CD4-positive, CD25-positive, alpha-beta regulatory T cell (primary cell): Measurements from ENCODE around the gene ALDH8A1. TPM values are rescaled to one million over a fixed set of nuclear protein-coding genes. Genes with fewer than 3 reads are reported as not detected.
"Not testable (repeated sequence)": the region's sequence is repeated elsewhere in the genome, so short reads cannot be mapped to it uniquely, and the experiment has no call there.

Experiments used
- ATAC-seq, 2 donors: fragments of 150-1000 bp; cut with Tn5 transposase; one replicate each; pipeline ENCODE4 v1.10.0; 2021; ENCODE audit warnings: low read depth in 2 of 2, moderate number of reproducible peaks in 2 of 2, moderate library complexity in 1 of 2
- DNase-seq, 3 donors: peaks; one replicate each; pipeline versions ENCODE4 v3.0.0 to v3.0.0-alpha.2; 2012 to 2022; ENCODE audit warnings: mixed read lengths in 1 of 3
- H3K27ac ChIP-seq: one replicate; pipeline ENCODE4 v1.7.0; 2013; ENCODE audit warnings: mild to moderate bottlenecking, low read length; ENCODE audit not compliant: insufficient read depth, poor library complexity, severe bottlenecking
- H3K27me3 ChIP-seq: one replicate; pipeline ENCODE4 v1.7.0; 2013; ENCODE audit warnings: low read length; ENCODE audit not compliant: control insufficient read depth, insufficient read depth
- H3K36me3 ChIP-seq: one replicate; pipeline ENCODE4 v1.7.0; 2013; ENCODE audit warnings: mild to moderate bottlenecking, low read length, moderate library complexity; ENCODE audit not compliant: control insufficient read depth, insufficient read depth
- H3K4me1 ChIP-seq: 2 replicates; pipeline ENCODE4 v1.7.0; 2013; ENCODE audit warnings: mild to moderate bottlenecking, low read length; ENCODE audit not compliant: insufficient read depth, control insufficient read depth, poor library complexity, severe bottlenecking
- H3K4me3 ChIP-seq: one replicate; pipeline ENCODE4 v1.7.0; 2013; ENCODE audit warnings: low read depth, mild to moderate bottlenecking, low read length, moderate library complexity
- H3K9me3 ChIP-seq, 2 experiments: 1 replicate in 1 of 2; 2 replicates in 1 of 2; pipeline ENCODE4 v1.7.0; 2013; ENCODE audit warnings: low read length in 2 of 2, mild to moderate bottlenecking in 1 of 2, moderate library complexity in 1 of 2; ENCODE audit not compliant: control insufficient read depth in 2 of 2
- H3K27ac Mint-ChIP-seq, 3 donors: one replicate each; pipeline ENCODE4 v1.8.0; 2020 to 2022; ENCODE audit warnings: mild to moderate bottlenecking in 3 of 3, mixed read lengths in 3 of 3, moderate library complexity in 2 of 3
- H3K27me3 Mint-ChIP-seq: one replicate; pipeline ENCODE4 v1.8.0; 2022; ENCODE audit warnings: mild to moderate bottlenecking, mixed read lengths
- H3K36me3 Mint-ChIP-seq: one replicate; pipeline ENCODE4 v1.8.0; 2020; ENCODE audit warnings: mixed read lengths
- H3K4me1 Mint-ChIP-seq, 4 donors: one replicate each; pipeline ENCODE4 v1.8.0; 2020 to 2022; ENCODE audit warnings: mixed read lengths in 4 of 4, mild to moderate bottlenecking in 1 of 4
- H3K4me3 Mint-ChIP-seq, 4 donors: one replicate each; pipeline ENCODE4 v1.8.0; 2020 to 2022; ENCODE audit warnings: mild to moderate bottlenecking in 4 of 4, mixed read lengths in 4 of 4, moderate library complexity in 3 of 4
- H3K9me3 Mint-ChIP-seq, 7 donors: one replicate each; pipeline ENCODE4 v1.8.0; 2020 to 2022; ENCODE audit warnings: mixed read lengths in 7 of 7, mild to moderate bottlenecking in 3 of 7, moderate library complexity in 2 of 7
- polyA plus RNA-seq, 4 donors: library from polyadenylated mRNA; unstranded; fragments of 300-500 nt; fragmentation: Illumina TruSeq; gene quantifications; one replicate each; pipeline ENCODE4 v1.2.3, GENCODE V29; 2021
- total RNA-seq: library from RNA; stranded (reverse); gene quantifications from one replicate; pipeline ENCODE4 v1.2.3, GENCODE V29; 2022

The ALDH8A1 gene
- total and polyA plus RNA-seq, 5 donors from 2014 or later: 0.39 to 4.4 TPM; not detected in 3

DNA sequence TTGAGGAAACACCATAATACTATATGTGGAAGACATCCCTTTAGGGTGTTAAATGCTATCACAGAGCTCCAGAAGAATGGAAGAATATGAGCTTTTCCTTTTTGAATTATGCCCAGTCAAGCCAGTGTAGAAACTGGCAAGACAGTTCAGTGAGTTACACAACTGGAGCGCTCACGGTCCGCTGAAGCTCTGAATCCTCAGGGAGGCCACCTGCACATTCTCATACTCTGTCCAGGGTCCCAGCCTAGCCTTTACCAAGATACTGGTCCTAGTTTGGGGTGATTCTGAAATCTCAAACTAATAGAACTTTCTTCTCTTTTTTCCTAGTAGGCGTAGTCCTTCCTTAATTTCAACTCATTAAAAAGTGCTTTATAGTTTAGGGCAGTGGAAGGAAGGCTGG, 51.3 kb downstream of the ALDH8A1 start:
- DNase-seq: no peak
- no peak for ATAC-seq

DNA sequence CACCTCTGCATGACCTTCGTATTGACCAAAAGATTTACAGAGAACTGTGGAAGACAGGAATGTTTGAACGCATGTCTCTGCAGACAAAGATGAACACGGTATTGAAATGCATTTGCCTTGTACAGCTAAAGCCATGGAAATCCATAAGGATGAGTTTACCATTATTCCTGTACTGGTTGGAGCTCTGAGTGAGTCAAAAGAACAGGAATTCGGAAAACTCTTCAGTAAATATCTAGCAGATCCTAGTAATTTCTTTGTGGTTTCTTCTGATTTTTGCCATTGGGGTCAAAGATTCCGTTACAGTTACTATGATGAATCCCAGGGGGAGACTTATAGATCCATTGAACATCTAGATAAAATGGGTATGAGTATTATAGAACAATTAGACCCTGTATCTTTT, 51.7 kb downstream of the ALDH8A1 start:
- DNase-seq, H3K4me1 ChIP-seq, H3K9me3 Mint-ChIP-seq, H3K4me3 Mint-ChIP-seq, H3K4me1 Mint-ChIP-seq, ATAC-seq, H3K27ac ChIP-seq, H3K27ac Mint-ChIP-seq, H3K36me3 Mint-ChIP-seq, H3K27me3 ChIP-seq, H3K36me3 ChIP-seq, H3K4me3 ChIP-seq, H3K9me3 ChIP-seq: not testable (repeated sequence)
- H3K27me3 Mint-ChIP-seq: peaks cover 15% of the 10 kb centered on the region

More for the DNA sequence above, 51.3 kb downstream of the ALDH8A1 start:
- no peak overlapping the region for H3K4me3 Mint-ChIP-seq
- Histone ChIP-seq H3K9me3 (no peaks in the 10 kb centered on the region), H3K27ac (no peak overlapping the region), H3K4me3 (no peak overlapping the region), H3K36me3 (no peaks in the 10 kb centered on the region), H3K27me3 (peaks cover 6% of the 10 kb centered on the region), H3K4me1 (no peaks in the 10 kb centered on the region)
- no peaks in the 10 kb centered on the region for H3K4me1 Mint-ChIP-seq
- H3K9me3 Mint-ChIP-seq: no peaks in the 10 kb centered on the region
- H3K27ac Mint-ChIP-seq: no peak overlapping the region
- H3K27me3 Mint-ChIP-seq: peaks cover 15% of the 10 kb centered on the region
- H3K36me3 Mint-ChIP-seq: no peaks in the 10 kb centered on the region

DNA sequence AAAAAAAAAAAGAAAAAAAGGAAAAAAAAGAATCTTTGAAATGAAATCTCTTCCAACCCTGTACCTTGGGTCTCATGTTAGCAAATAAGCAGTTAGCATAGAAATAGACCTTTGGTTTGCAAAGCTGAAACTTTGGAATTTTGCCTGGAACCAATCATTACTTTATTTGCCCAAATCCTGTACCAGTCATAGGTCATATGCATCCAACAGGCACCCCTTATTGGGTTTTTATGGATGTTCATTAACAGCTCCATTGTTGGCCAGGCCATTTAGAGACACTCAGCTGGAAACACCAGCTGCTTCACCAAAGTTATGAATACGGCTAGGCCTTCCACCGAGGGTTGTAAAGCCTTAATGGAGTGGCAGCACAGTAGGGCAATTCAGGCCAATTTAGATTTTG, 53.0 kb downstream of the ALDH8A1 start:
- H3K4me3 ChIP-seq: no peak overlapping the region
- Mint-ChIP-seq H3K4me1 (no peaks in the 10 kb centered on the region), H3K4me3 (no peak overlapping the region), H3K9me3 (peaks cover 0 to 7% (median 3%) of the 10 kb centered on the region in 7 donors), H3K27me3 (peaks cover 12% of the 10 kb centered on the region), H3K27ac (no peak overlapping the region), H3K36me3 (no peaks in the 10 kb centered on the region)
- H3K27ac ChIP-seq: no peak overlapping the region
- peaks cover 6% of the 10 kb centered on the region for H3K27me3 ChIP-seq
- no peak for ATAC-seq
- no peaks in the 10 kb centered on the region for H3K36me3 ChIP-seq
- no peaks in the 10 kb centered on the region for H3K9me3 ChIP-seq
- no peaks in the 10 kb centered on the region for H3K4me1 ChIP-seq
- no peak for DNase-seq

DNA sequence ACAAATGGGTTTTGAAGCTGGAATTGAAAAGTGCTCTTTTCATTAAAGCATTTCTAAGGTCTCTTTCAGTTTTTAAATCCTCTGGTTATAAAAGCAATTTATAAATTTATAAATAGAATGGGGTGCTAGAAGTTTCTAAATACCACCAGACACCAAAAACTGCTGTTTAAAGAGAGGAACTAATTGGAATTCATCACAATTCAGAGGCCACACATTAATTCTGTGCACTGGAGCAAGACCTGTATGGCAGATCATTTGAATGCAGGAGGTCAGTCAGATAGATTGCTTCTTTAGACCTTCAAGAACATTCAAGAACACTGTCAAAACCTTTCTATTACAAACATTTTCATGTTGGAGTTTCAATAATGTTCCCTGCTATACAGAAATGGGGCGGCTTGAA, 55.1 kb downstream of the ALDH8A1 start:
- H3K27ac ChIP-seq: no peak overlapping the region
- no peaks in the 10 kb centered on the region for H3K9me3 ChIP-seq
- H3K4me1 Mint-ChIP-seq: no peaks in the 10 kb centered on the region
- H3K4me3 ChIP-seq: no peak overlapping the region
- H3K27me3 Mint-ChIP-seq: peaks cover 14% of the 10 kb centered on the region
- H3K4me1 ChIP-seq: no peaks in the 10 kb centered on the region
- DNase-seq: no peak
- H3K9me3 Mint-ChIP-seq: peaks cover 0 to 7% (median 3%) of the 10 kb centered on the region in 7 donors
- H3K27ac Mint-ChIP-seq: no peak overlapping the region
- H3K36me3 ChIP-seq: no peaks in the 10 kb centered on the region
- H3K36me3 Mint-ChIP-seq: no peaks in the 10 kb centered on the region
- H3K4me3 Mint-ChIP-seq: no peak overlapping the region
- peaks cover 6% of the 10 kb centered on the region for H3K27me3 ChIP-seq
- ATAC-seq: no peak

GRCh38 chr6:134892362-134892761, 57.5 kb downstream of the ALDH8A1 start:
- no peaks in the 10 kb centered on the region for H3K36me3 Mint-ChIP-seq
- Histone ChIP-seq H3K4me1 (no peaks in the 10 kb centered on the region), H3K27ac (no peak overlapping the region), H3K36me3 (no peaks in the 10 kb centered on the region), H3K4me3 (no peak overlapping the region), H3K27me3 (peaks cover 6% of the 10 kb centered on the region), H3K9me3 (no peaks in the 10 kb centered on the region)
- no peak overlapping the region for H3K4me3 Mint-ChIP-seq
- no peak overlapping the region for H3K27ac Mint-ChIP-seq
- H3K27me3 Mint-ChIP-seq: peaks cover 19% of the 10 kb centered on the region
- ATAC-seq (no peak), DNase-seq (no peak)
- H3K9me3 Mint-ChIP-seq: peaks cover 0 to 7% (median 3%) of the 10 kb centered on the region in 7 donors
- H3K4me1 Mint-ChIP-seq: no peaks in the 10 kb centered on the region

- H3K4me1 Mint-ChIP-seq: no peaks in the 10 kb centered on the region
- peaks cover 0 to 7% (median 3%) of the 10 kb centered on the region in 7 donors for H3K9me3 Mint-ChIP-seq
- Histone ChIP-seq H3K4me1 (no peaks in the 10 kb centered on the region), H3K27me3 (peaks cover 6% of the 10 kb centered on the region), H3K4me3 (no peak overlapping the region), H3K27ac (no peak overlapping the region), H3K9me3 (no peaks in the 10 kb centered on the region), H3K36me3 (no peaks in the 10 kb centered on the region)
- ATAC-seq (no peak), DNase-seq (no peak)
- no peaks in the 10 kb centered on the region for H3K36me3 Mint-ChIP-seq
- H3K4me3 Mint-ChIP-seq: no peak overlapping the region
- peaks cover 19% of the 10 kb centered on the region for H3K27me3 Mint-ChIP-seq
- H3K27ac Mint-ChIP-seq: no peak overlapping the region
These were observed 58.3 kb downstream of the ALDH8A1 start for GRCh38 chr6:134891633-134892032.

- Histone ChIP-seq H3K27ac (no peak overlapping the region), H3K4me1 (no peaks in the 10 kb centered on the region), H3K4me3 (no peak overlapping the region), H3K36me3 (no peaks in the 10 kb centered on the region), H3K9me3 (no peaks in the 10 kb centered on the region), H3K27me3 (peaks cover 5% of the 10 kb centered on the region)
- Mint-ChIP-seq H3K27me3 (peaks cover 17% of the 10 kb centered on the region), H3K36me3 (no peaks in the 10 kb centered on the region), H3K4me1 (no peaks in the 10 kb centered on the region), H3K4me3 (no peak overlapping the region), H3K9me3 (peaks cover 0 to 7% (median 3%) of the 10 kb centered on the region in 7 donors), H3K27ac (no peak overlapping the region)
- ATAC-seq: no peak
- DNase-seq: no peak
These were observed 61.6 kb downstream of the ALDH8A1 start for GRCh38 chr6:134888316-134888715.

DNA sequence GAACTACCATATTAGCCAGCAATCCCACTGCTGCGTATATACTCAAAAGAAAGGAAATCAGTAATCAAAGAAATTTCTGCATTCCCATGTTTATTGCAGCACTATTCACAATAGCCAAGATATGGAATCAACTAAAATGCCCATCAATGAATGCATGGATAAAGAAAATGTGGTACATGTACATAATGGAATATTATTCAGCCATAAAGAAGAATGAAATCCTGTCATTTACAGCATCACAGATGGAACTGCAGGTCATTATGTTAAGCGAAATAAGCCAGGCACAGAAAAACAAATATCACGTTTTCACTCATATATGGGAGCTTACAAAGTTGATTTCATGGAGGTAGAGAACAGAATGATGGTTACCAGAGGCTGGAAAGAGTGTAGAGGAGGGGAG, 65.1 kb downstream of the ALDH8A1 start:
- Histone ChIP-seq H3K36me3 (no peaks in the 10 kb centered on the region), H3K27me3 (peaks cover 5% of the 10 kb centered on the region), H3K27ac (no peak overlapping the region), H3K9me3 (no peaks in the 10 kb centered on the region), H3K4me3 (no peak overlapping the region), H3K4me1 (no peaks in the 10 kb centered on the region)
- Mint-ChIP-seq H3K4me1 (no peaks in the 10 kb centered on the region), H3K27me3 (peaks cover 23% of the 10 kb centered on the region), H3K27ac (no peak overlapping the region), H3K36me3 (no peaks in the 10 kb centered on the region), H3K4me3 (no peak overlapping the region), H3K9me3 (no peaks in the 10 kb centered on the region)
- DNase-seq: no peak
- ATAC-seq: no peak
